Astrocyte of the cerebellum (primary cell): ENCODE data around the gene HLCS.

ENCODE experiments used
- DNase-seq: peaks from one replicate; pipeline ENCODE4 v3.0.0-alpha.2; 2011; ENCODE audit warnings: low read depth
- H3K4me3 ChIP-seq: 2 replicates; pipeline ENCODE4 v1.5.1; 2011; ENCODE audit warnings: mild to moderate bottlenecking, low read depth, low read length, moderate library complexity
- in situ Hi-C: cut with HindIII; loops from 2 replicates; pipeline ENCODE4 v1.10.0; 2017; ENCODE audit warnings: low sequenced_read_pairs
- TF ChIP-seq, protein P1 (sequence below): IDR thresholded peaks from 2 replicates; pipeline ENCODE4 v1.5.1; 2012; ENCODE audit warnings: low read length, low read depth, moderate library complexity, mild to moderate bottlenecking; ENCODE audit errors: missing control alignments

HLCS gene

DNA sequence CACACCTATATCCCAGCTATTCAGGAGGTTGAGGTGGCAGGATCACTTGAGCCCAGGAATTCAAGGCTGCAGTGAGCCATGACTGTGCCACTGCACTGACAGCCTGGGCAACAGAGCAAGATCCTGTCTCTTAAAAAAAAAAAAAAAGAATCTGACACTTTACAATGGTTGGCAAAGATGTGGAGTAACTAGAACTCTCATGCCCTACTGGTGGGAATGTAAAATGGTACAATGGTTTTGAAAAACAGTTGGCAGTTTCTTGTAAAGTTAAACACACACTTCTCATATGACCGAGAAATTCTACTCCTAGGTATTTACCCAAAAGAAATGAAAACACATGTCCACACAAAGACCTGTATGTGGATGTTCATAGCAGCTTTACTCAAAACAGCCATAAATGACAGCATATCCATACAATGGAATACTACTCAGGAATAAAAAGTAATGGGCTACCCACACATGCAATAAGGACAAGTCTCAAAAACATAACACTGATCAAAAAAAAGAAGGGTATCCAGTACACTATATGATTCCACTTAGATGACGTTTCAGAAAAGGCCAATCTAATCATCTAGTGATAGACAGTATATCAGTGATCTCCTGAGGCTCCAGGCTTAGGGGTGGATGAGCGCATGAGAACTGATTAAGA lies 58.1 kb downstream of the HLCS start:
- TF ChIP-seq, protein P1, sequence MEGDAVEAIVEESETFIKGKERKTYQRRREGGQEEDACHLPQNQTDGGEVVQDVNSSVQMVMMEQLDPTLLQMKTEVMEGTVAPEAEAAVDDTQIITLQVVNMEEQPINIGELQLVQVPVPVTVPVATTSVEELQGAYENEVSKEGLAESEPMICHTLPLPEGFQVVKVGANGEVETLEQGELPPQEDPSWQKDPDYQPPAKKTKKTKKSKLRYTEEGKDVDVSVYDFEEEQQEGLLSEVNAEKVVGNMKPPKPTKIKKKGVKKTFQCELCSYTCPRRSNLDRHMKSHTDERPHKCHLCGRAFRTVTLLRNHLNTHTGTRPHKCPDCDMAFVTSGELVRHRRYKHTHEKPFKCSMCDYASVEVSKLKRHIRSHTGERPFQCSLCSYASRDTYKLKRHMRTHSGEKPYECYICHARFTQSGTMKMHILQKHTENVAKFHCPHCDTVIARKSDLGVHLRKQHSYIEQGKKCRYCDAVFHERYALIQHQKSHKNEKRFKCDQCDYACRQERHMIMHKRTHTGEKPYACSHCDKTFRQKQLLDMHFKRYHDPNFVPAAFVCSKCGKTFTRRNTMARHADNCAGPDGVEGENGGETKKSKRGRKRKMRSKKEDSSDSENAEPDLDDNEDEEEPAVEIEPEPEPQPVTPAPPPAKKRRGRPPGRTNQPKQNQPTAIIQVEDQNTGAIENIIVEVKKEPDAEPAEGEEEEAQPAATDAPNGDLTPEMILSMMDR: no peak
- no peak for DNase-seq
- H3K4me3 ChIP-seq: no peak overlapping the region
- in situ Hi-C loops: no loop called here

DNA sequence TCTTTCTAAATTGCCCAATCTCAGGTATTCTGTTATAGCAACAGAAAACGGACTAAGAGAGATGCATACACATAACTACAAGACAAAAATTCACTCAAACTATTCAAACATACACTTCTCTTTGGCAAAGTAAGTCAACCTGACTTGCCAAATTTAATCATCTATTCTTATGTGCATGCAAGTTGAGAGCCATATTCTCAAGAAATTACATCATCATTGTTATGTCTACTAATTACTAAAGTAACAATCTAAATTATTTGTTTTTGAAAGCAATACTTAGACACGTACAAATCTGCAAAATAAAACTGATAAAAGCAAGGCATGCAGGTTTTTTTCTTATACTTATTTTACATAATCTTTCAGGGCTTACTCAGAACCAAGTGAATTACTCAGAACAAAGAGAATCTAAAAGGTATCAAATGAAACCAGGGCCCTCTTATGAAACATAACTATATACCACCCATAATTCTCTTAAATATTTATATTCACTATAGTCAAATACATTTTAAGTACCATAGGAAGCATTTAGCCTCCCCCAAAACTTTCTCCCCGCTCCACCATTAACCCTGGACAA lies 62.3 kb downstream of the HLCS start:
- H3K4me3 ChIP-seq: no peak overlapping the region
- in situ Hi-C loops: no loop called here
- DNase-seq: no peak
- TF ChIP-seq, protein P1: no peak

DNA sequence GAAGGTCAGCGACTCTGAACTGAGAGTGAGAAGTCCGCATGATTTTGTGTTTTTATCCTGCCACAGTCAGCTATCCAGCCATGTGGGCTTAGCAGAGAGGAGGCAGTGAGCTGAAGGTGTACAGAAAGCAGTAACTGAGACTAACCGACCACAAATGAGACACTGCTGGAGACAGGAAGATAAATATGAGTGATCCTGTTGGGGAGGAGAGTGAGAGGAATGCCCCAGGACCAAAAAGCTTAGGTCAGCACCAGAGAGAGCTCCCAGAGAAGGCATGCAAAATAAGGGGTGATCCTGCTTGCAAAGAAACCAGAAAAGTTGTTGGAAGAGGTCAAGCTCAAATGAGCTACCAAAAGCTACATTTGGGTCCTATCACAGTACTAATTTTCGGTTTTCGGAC lies 63.7 kb downstream of the HLCS start:
- in situ Hi-C loops: no loop called here
- DNase-seq: no peak
- TF ChIP-seq, protein P1: no peak
- no peak overlapping the region for H3K4me3 ChIP-seq

DNA sequence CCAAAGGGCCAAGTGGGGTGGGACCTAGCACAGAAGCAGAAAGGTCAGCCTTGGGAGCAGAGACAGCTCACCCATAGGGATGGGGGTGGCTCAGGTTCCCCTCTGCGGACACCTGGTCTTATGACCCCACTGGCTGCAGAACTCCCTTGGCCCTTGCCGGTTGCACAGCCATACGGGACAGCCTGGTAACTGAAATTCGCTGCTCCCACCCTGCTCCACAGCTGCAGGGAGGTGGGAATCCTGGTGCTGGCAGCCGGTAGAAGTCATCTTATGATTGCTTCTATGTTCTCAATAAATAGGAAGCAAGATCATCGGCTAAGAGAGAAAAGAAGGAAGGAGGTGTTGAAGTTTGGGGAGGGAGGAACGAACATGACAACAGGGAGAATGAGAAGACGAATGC lies 64.1 kb downstream of the HLCS start:
- H3K4me3 ChIP-seq: no peak overlapping the region
- TF ChIP-seq, protein P1: no peak
- no peak for DNase-seq
- in situ Hi-C loops: no loop called here

DNA sequence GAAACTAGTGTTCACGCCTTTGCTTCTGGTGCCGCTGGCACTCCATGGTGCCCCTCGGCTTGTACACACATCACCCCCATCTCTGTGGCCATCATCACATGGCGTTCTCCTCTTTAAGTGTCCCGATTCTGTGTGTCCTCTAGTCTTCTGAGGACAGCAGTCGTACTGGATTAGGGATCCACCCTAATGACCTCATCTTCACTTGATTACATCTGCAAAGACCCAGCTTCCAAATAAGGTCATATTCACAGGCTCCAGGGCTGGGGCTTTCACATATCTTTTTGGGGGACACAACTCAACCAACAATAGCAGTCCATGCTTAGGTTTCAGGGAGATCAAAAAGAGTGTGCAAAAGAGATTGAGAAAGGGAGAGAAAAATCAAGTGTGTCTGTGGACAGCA lies 64.9 kb downstream of the HLCS start:
- in situ Hi-C loops: no loop called here
- DNase-seq: no peak
- H3K4me3 ChIP-seq: no peak overlapping the region
- TF ChIP-seq, protein P1: no peak

DNA sequence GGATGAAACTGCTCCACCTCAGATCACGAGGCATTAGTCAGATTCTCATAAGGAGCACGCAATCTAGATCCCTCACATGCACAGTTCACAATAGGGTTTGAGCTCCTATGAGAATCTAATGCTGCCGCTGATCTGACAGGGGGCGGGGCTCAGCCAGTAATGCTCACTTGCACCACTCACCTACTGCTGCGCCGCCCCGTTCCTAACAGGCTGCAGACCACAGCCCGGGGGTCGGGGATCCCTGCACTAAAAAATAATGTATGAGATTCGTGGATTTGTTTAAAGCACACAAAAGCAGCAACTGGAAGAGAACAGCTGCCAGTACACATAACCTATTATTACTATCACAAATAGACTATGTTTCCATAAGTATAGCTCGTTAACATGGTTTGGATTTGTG lies 72.9 kb downstream of the HLCS start:
- TF ChIP-seq, protein P1: no peak
- in situ Hi-C loops: no loop called here
- DNase-seq: no peak
- H3K4me3 ChIP-seq: no peak overlapping the region
